SK-N-MC (cell line): ENCODE results near the gene CLTRN.
"Not testable (repeated sequence)": the region's sequence is repeated elsewhere in the genome, so short reads cannot be mapped to it uniquely, and the experiment has no call there.

Source experiments
- DNase-seq: peaks from one replicate; pipeline ENCODE4 v3.0.0-alpha.2; 2011; ENCODE audit warnings: low read depth, low spot score
- H3K27ac ChIP-seq: fragments of 200-600 bp; sonication (generic); 2 replicates; pipeline ENCODE4 v1.5.1; 2016; ENCODE audit warnings: mixed run types
- H3K36me3 ChIP-seq: fragments of 200-600 bp; sonication (generic); 2 replicates; pipeline ENCODE4 v1.6.1; 2017; ENCODE audit warnings: antibody characterized with exemption, low read length, mixed read lengths; ENCODE audit not compliant: insufficient read depth
- H3K4me3 ChIP-seq: fragments of 200-600 bp; sonication (generic); 2 replicates; pipeline ENCODE4 v1.5.1; 2016
- H3K9ac ChIP-seq: fragments of 200-600 bp; sonication (generic); 2 replicates; pipeline ENCODE4 v1.8.0; 2017; ENCODE audit warnings: mixed run types, mixed read lengths; ENCODE audit not compliant: insufficient read length
- H3K9me3 ChIP-seq: fragments of 200-600 bp; sonication (generic); 2 replicates; pipeline ENCODE4 v1.6.1; 2017; ENCODE audit warnings: low read depth, mild to moderate bottlenecking, antibody characterized with exemption, low read length, moderate library complexity, mixed read lengths
- EZH2 ChIP-seq: fragments of 200-600 bp; sonication (generic); IDR thresholded peaks from one replicate; pipeline ENCODE4 v1.6.1; 2017; ENCODE audit warnings: antibody characterized with exemption
- FOXP2 ChIP-seq: optimal IDR thresholded peaks from 2 replicates; pipeline ENCODE3; 2011; ENCODE audit warnings: mild to moderate bottlenecking, moderate library complexity; ENCODE audit not compliant: insufficient read depth; ENCODE audit errors: extremely low read length, control extremely low read depth
- POLR2AphosphoS5 ChIP-seq: IDR thresholded peaks from 2 replicates; pipeline ENCODE4 v1.6.1; 2012; ENCODE audit warnings: mild to moderate bottlenecking, low read depth, low read length, borderline replicate concordance

Gene CLTRN, protein sequence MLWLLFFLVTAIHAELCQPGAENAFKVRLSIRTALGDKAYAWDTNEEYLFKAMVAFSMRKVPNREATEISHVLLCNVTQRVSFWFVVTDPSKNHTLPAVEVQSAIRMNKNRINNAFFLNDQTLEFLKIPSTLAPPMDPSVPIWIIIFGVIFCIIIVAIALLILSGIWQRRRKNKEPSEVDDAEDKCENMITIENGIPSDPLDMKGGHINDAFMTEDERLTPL

GRCh38 chrX:15664487-15665444 is at the start of gene CLTRN:
CLTRN (minus strand) TSS chrX:15664805; CDS start chrX:15664775, 30 bp downstream.
- Histone ChIP-seq H3K9me3 (no peaks in the 10 kb centered on the region), H3K9ac (no peak within 1 kb of the TSS), H3K36me3 (no peaks in the 10 kb centered on the region), H3K27ac (no peak within 1 kb of the TSS), H3K4me3 (no peak within 1 kb of the TSS)
- TF ChIP-seq POLR2AphosphoS5 (no peak), FOXP2 (no peak), EZH2 (no peak)
- DNase-seq = no peak

DNA sequence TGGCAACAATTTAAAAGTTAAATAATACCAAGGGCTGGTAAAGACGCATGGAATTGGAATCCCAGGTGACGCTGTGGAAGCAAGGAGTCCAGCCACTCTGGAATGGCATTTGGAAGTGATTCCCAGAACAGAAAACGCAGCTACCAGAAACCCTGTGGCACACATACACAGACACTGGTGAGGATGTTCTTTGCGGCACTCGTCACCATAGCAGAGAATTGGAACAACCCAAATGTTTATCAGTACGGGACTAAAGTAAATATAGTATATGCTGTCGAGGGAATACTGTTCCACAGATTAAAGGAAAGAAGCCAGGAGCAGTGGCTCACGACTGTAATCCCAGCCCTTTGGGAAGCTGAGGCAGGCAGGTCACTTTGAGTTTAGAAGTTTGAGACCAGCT is 39.7 kb upstream of the CLTRN start:
- not testable (repeated sequence) for H3K9ac ChIP-seq, H3K36me3 ChIP-seq, H3K4me3 ChIP-seq, DNase-seq, H3K9me3 ChIP-seq, H3K27ac ChIP-seq

- not testable (repeated sequence) for DNase-seq, H3K9me3 ChIP-seq, H3K4me3 ChIP-seq, H3K36me3 ChIP-seq, H3K9ac ChIP-seq, H3K27ac ChIP-seq
Measured at GRCh38 chrX:15703809-15704208, 39.2 kb upstream of the CLTRN start.

GRCh38 chrX:15702488-15703371 is 38.1 kb upstream of the CLTRN start:
- Histone ChIP-seq H3K36me3 (peaks cover 4% of the 10 kb centered on the region; the same call in 1 of the 2 replicates), H3K9me3 (no peaks in the 10 kb centered on the region), H3K4me3 (no peak overlapping the region), H3K9ac (no peak overlapping the region), H3K27ac (no peak overlapping the region)
- DNase-seq = no peak
- TF ChIP-seq EZH2 = no peak
- no peak for TF ChIP-seq FOXP2
- TF ChIP-seq POLR2AphosphoS5 = no peak

- no peak overlapping the region for H3K9ac ChIP-seq
- H3K36me3 ChIP-seq = peaks cover 27% of the 10 kb centered on the region; the same call in 1 of the 2 replicates
- DNase-seq = no peak
- H3K4me3 ChIP-seq = no peak overlapping the region
- no peak overlapping the region for H3K27ac ChIP-seq
- H3K9me3 ChIP-seq = no peaks in the 10 kb centered on the region
- TF ChIP-seq POLR2AphosphoS5 (no peak), FOXP2 (no peak), EZH2 (no peak)
Measured at GRCh38 chrX:15696516-15696915, 31.9 kb upstream of the CLTRN start.

DNA sequence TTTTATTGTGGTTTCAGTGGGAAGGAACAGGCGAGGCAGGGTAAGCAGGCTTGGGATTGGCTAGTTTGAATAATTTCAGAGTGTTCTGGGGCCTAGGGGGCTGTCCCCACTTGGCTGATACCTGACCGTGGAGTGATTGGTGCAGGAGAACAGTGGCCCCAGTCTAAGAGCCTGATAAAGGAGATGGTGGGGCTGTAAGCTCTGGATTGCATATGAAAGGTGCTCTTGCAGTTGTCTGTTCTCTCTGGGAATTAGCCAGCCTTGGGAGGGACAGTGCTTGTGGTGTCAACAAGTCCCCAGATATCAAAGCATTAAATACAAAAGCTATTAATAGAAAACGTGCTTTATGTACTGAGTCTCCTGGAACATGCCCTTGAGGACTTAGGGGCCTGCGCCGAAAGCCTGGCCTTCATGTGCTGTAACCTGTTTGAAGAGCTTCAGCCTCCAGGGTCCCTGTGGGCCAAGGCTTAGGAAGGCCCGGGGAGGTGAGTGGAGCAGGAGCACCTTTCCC is 30.4 kb upstream of the CLTRN start:
- Histone ChIP-seq H3K4me3 (no peak overlapping the region), H3K27ac (no peak overlapping the region), H3K9me3 (no peaks in the 10 kb centered on the region), H3K9ac (no peak overlapping the region), H3K36me3 (peaks cover 30% of the 10 kb centered on the region; the same call in 1 of the 2 replicates)
- no peak for TF ChIP-seq EZH2
- TF ChIP-seq FOXP2 = no peak
- no peak for TF ChIP-seq POLR2AphosphoS5
- DNase-seq = no peak

DNA sequence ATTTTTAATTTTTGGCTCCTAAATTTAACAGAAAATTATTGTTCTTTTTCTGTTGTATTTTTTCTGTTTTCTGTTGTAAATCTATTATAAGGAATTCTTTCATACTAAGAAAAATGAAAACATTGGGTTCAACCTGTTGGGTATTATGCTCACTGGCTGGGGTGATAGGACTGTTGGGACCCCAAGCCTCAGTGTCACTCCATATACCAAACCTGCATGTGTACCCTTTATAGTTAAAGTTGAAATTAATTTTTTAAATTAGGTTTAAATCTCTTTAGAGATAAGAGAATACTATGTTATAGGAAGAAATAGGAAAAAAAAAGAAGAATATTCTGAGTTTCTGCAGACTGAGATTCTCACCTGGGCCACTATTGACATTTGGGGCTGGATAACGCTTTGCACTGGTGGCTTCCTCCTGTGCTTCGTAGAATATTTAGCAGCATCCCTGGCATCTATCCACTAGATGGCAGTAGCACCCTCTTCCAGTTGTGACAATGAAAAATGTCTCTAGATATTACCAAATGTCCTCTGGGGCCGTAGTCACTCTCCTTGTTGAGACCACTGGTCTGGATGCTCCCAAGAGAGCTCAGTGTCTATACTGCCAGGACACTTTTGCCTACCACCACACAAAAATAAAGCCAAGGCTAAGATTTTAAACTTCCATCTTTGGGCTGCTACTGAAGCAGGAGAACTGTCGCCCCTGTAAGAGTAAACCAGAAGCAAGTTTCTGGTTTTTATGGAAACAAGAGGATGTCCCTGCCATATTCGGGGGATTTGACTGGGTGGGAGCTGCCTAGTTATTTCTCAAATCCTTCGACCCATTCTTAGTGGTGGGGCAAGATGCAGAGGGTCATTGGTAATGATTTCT is 22.4 kb upstream of the CLTRN start:
- DNase-seq = no peak
- TF ChIP-seq EZH2 = no peak
- TF ChIP-seq POLR2AphosphoS5 = no peak
- no peak for TF ChIP-seq FOXP2

GRCh38 chrX:15683193-15683592 is 18.6 kb upstream of the CLTRN start:
- Histone ChIP-seq H3K4me3 (no peak overlapping the region), H3K27ac (no peak overlapping the region), H3K9me3 (no peaks in the 10 kb centered on the region), H3K36me3 (peaks cover 18% of the 10 kb centered on the region), H3K9ac (no peak overlapping the region)
- DNase-seq = no peak
- TF ChIP-seq POLR2AphosphoS5 (no peak), EZH2 (no peak), FOXP2 (no peak)

More for the DNA sequence above, 22.4 kb upstream of the CLTRN start:
- no peak overlapping the region for H3K4me3 ChIP-seq
- H3K9me3 ChIP-seq = no peaks in the 10 kb centered on the region
- H3K9ac ChIP-seq = no peak overlapping the region
- no peak overlapping the region for H3K27ac ChIP-seq
- H3K36me3 ChIP-seq = peaks cover 13% of the 10 kb centered on the region; the same call in 1 of the 2 replicates
